DMS53 (cell line): Measurements from ENCODE around the gene EMILIN1.
"Not testable (repeated sequence)": the region's sequence is repeated elsewhere in the genome, so short reads cannot be mapped to it uniquely, and the experiment has no call there.

Experiments used
- DNase-seq: peaks from one replicate; lab custom pipeline; 2025; lab: John Stamatoyannopoulos, UW

The EMILIN1 gene

GRCh38 chr2:27054721-27055120 is 23.7 kb upstream of the EMILIN1 start:
- DNase-seq: no peak

- no peak for DNase-seq
These were observed 21.2 kb upstream of the EMILIN1 start for GRCh38 chr2:27057184-27057583.

GRCh38 chr2:27058210-27058609 is 20.2 kb upstream of the EMILIN1 start:
- no peak for DNase-seq

GRCh38 chr2:27059141-27059820 is 19.1 kb upstream of the EMILIN1 start:
- DNase-seq: no peak

- DNase-seq: no peak
These were observed 18.1 kb upstream of the EMILIN1 start for GRCh38 chr2:27060323-27060722.

GRCh38 chr2:27065128-27065527 is 13.3 kb upstream of the EMILIN1 start:
- DNase-seq: no peak

- DNase-seq: no peak
These were observed 11.0 kb upstream of the EMILIN1 start for GRCh38 chr2:27067385-27067784.

- no peak for DNase-seq
These were observed 9.0 kb upstream of the EMILIN1 start for GRCh38 chr2:27069436-27069835.

- DNase-seq: no peak
These were observed 8.3 kb upstream of the EMILIN1 start for GRCh38 chr2:27069961-27070618.

- no peak for DNase-seq
These were observed 7.7 kb upstream of the EMILIN1 start for GRCh38 chr2:27070653-27071276.

- DNase-seq: peak; percentile 94
These were observed 7.0 kb upstream of the EMILIN1 start, which contains the start of gene OST4 for GRCh38 chr2:27071277-27071989. Gene OST4 (minus strand): TSS chr2:27071654.

GRCh38 chr2:27071990-27072830 is 6.2 kb upstream of the EMILIN1 start:
- DNase-seq: peak; percentile 69

- no peak for DNase-seq
These were observed 5.5 kb upstream of the EMILIN1 start for GRCh38 chr2:27072920-27073319.

GRCh38 chr2:27073782-27074181 is 4.6 kb upstream of the EMILIN1 start:
- DNase-seq: no peak

GRCh38 chr2:27074738-27075565 is 3.5 kb upstream of the EMILIN1 start:
- DNase-seq: peak; percentile 9

GRCh38 chr2:27075566-27075871 is 2.9 kb upstream of the EMILIN1 start:
- DNase-seq: not testable (repeated sequence)

- no peak for DNase-seq
These were observed 2.1 kb upstream of the EMILIN1 start for GRCh38 chr2:27076323-27076722.

GRCh38 chr2:27077231-27077630 is 1.2 kb upstream of the EMILIN1 start:
- DNase-seq: no peak

GRCh38 chr2:27079233-27080139 is 1.1 kb downstream of the EMILIN1 start:
- DNase-seq: no peak

- DNase-seq: no peak
These were observed 1.7 kb downstream of the EMILIN1 start for GRCh38 chr2:27080140-27080469.
